Cerebellar cortex (tissue), 1 donor: Measurements from ENCODE around the gene MIX23.
A peak's percentile ranks its signal among the peaks of the same experiment; 100 is the strongest.
"Not testable (repeated sequence)": the region's sequence is repeated elsewhere in the genome, so short reads cannot be mapped to it uniquely, and the experiment has no call there.

ENCODE experiments used
- DNase-seq: peaks from one replicate; pipeline ENCODE4 v3.0.0-alpha.2; 2015; ENCODE audit warnings: low spot score

Gene MIX23

GRCh38 chr3:122392868-122393844 lies 10.1 kb upstream of the MIX23 start:
- peak; percentile 66 for DNase-seq

DNA sequence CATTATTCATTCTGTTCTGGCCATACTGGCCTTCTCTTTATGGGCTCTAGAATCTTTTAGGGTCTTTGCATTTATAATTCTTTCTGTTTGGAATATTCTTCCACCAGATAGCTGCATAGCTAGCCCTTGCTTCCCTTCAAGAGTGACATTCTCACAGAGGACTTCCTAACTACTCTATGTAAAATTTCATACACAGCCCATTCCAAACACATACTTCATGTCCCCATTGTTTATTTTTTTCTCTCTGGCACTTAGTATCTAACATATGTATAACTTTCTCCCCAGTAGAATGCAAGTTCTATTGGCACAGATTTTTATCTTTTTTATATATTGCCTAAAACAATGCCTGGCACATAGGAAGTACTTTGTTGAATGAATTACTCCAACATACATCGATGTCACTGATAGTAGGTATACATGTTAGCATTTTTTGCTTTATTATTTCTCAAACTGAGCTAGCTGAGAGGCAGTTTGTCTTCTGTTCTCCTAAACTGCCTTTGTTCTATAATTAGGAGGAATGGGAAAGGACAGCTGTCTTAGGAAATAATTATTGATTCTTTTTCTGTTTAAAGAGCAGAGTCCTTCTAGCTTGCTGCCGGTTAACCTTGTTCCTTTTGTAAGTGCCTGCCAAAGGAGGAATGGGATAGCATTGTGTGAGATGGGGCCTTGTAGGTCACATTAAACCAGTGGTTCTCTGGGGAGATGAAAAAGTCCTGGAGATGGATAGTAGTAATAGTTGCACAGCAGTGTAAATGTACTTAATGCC lies 8.8 kb upstream of the MIX23 start:
- no peak for DNase-seq

DNA sequence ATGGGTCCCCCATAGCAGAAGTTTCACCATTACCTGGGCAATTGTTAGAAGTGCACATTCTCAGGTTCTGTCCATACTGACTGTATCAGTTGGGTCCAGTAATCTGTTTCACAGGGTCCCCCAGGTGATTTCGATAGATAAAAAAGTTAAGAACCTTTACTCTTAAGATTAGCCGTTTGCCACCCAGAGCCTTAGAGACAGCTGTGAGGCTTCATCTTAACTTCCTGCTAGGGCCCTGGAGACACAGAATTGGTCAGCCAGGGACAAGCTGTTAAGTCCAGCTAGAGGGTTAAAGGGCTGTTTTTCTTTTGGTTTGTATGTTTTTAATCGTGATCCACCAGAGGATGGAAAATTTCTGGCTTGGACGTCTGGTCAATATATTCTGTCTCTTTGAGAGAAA lies 7.6 kb upstream of the MIX23 start:
- no peak for DNase-seq

DNA sequence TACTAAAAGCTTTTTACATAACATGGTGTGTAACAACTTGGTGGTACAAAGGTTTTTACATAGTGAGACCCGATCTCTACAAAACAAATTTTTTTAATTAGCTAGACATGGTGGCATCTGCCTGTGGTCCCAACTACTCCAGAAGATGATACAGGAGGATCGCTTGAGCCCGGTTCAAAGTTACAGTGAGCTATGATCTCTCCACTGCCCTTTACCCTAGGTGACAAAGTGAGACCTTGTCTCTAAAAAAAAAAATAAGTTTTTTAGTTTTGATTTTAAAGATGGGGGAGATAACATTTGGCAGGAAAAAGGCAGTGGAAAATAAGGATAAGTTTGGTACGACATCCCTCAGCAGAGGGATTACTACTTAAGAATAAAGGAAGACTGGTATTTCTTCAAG lies 6.9 kb upstream of the MIX23 start:
- no peak for DNase-seq

GRCh38 chr3:122389197-122389596 lies 6.2 kb upstream of the MIX23 start:
- DNase-seq, result no peak

DNA sequence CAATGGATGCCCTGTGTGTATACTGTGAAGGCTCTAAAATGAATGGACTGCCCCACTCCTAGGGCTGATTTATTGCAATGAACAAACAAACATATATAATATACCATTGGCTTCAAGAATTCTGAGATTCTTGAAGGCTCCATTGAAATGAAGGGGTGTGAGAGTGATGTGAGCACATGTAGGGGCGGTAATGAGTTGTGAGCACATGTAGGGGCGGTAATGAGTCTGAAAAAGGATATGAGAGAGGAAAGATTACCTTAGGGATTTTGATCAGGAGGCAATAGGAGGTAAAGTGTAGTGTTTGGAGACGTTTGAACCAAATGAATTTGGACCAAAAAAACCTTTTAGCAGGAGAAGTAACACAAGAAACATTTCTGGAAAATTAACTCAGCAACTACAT lies 4.7 kb upstream of the MIX23 start:
- no peak for DNase-seq

- peak; percentile 94 for DNase-seq
Observed at GRCh38 chr3:122383771-122384697, 1.0 kb upstream of the MIX23 start, which contains the start of gene FAM162A. TSS of gene FAM162A (plus strand) at chr3:122384182. CDS start at chr3:122384266, 84 bp downstream.

DNA sequence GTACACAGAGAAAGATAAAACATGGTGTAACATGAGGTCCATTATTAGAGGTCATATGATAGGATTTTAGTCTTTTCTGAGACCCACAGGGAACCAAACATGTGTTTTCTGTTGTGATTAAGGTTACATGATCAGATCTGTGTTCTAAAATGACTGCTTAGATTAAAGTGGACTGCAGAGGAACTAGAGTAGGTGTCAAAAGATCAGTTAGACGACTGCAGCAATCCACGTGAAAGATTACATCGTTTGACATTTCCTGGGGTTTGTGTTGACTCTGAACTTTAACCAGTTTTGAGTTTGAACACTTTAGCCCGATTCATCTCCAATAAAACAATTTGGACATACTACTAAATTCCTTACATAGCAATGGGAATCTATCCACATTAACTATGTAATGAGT lies 5.1 kb downstream of the MIX23 start:
- no peak for DNase-seq

GRCh38 chr3:122374034-122374433 lies 9.0 kb downstream of the MIX23 start:
- no peak for DNase-seq

- no peak for DNase-seq
Observed at GRCh38 chr3:122366379-122366749, 16.7 kb downstream of the MIX23 start.

DNA sequence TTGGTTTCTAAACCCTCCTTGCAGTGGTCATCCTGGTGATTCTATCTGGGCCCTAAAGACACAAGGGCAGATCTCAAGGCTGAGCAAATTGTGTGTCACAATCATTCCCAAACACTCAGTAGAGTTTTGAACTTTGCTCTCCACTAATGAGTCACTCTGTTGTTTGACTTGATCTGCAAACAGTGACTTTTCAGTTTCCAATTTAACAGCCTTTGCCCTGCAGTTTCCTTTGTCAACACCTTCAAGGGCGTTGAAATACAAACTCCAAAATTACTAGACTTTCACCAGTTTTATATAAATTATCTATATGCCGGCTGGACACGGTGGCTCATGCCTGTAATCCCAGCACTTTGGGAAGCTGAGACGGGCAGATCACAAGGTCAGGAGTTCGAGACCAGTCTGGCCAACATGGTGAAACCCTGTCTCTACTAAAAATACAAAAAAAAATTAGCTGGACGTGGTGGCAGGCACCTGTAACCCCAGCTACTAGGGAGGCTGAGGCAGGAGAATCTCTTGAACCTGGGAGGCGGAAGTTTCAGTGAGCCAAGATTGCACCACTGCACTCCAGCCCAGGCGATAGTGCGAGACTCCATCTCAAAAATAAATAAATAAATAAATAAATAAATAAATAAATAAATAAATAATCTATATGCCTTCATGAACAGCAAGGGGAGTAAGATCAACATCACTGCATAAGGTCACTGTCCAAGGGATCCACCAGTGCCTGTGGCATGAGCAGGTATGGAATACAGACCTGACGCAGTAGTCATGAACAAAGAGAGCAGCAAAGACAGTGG lies 17.3 kb downstream of the MIX23 start:
- DNase-seq, result not testable (repeated sequence)

DNA sequence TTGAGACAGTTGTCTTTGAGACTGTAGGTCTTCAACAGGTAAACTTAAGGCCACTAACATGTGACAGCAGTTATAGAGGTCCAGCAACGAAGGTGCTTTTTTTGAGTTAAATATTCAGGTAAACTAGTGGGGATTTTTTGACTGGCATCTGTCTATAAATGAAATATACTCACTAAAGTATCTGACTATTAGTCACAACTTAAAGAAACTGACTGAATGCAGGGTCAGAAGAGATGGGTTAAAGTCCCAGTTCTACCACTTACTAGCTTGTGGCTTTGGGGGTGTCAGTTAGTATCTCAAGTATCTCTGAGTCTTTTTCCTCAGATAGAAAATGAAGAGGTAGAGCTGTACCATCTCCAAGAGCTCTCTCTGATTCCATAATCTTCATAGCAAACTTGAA lies 18.0 kb downstream of the MIX23 start:
- DNase-seq, result no peak

GRCh38 chr3:122364490-122364889 lies 18.5 kb downstream of the MIX23 start:
- DNase-seq, result no peak

GRCh38 chr3:122362026-122362425 lies 21.0 kb downstream of the MIX23 start:
- no peak for DNase-seq

DNA sequence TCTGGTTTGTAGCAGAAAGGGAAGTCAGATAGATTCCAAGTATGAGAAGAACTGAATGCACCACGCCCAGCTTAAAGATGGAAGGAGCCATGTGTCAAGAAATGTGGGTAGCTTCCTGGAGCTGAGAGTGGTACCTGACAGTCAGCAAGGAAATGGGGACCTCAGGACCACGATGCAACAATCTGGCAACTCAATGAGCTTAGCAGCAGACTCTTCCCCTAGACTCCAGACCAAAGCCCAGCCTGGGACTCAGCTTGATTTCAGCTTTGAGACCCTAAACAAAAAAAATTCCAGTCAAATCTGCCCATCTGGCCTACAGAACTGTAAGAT lies 24.4 kb downstream of the MIX23 start:
- DNase-seq, result no peak

- no peak for DNase-seq
Observed at GRCh38 chr3:122357828-122358702, 25.0 kb downstream of the MIX23 start.

GRCh38 chr3:122356402-122356801 lies 26.6 kb downstream of the MIX23 start:
- peak; percentile 39 for DNase-seq

- DNase-seq, result no peak
Observed at GRCh38 chr3:122355612-122356011, 27.4 kb downstream of the MIX23 start.

DNA sequence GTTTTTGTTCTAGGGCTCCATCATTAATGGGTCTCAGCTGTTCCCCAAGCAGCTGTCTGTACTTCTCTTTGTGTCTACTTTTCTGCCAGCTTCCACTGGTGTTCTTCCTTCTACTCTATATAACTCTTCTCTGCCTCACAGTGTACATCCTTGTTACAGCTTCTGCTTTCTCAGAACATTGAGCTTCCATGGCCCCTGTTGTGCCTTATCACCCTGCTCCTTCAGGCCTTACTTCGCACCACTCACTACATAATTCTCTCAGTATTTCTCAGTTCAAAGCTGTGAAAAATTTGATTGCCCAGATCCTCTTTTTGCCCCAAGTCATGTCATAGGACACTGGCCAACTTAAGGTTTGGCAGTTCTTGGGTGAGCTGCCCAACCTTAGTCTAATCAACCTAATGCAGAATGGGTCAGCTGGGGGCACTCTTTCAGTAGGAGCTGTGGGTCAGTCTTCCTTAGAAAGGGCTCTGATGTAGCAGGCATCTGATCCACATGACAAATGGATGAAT lies 29.1 kb downstream of the MIX23 start:
- no peak for DNase-seq

DNA sequence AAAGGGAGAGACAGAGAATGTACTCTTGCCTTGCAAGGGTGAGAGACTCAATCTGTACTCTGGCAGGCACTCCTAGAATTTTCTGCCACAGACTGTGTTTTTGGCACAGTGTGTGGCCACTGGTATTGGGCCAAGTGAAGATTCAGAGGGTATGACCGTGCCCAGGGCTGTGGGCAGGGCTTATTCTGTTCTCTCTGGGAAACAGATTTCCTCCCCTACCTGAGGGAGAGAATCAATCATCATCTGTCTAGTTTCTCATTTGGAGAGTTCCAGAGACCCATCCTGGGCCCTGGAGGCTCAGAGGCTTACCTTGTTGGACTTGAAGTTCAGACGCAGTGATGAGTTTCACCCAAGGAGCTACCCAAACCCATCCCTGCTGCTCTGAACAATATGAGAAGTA lies 29.8 kb downstream of the MIX23 start:
- peak; percentile 25 for DNase-seq
